HG03460 (cell line): ENCODE measurements around the gene HCN2.
"Not testable (repeated sequence)": the region's sequence is repeated elsewhere in the genome, so short reads cannot be mapped to it uniquely, and the experiment has no call there.

Experiments used
- ATAC-seq: cut with Tn5 transposase; IDR thresholded peaks from one replicate; pipeline ENCODE4 v1.9.1; 2021; ENCODE audit not compliant: unreplicated experiment

HCN2 gene

DNA sequence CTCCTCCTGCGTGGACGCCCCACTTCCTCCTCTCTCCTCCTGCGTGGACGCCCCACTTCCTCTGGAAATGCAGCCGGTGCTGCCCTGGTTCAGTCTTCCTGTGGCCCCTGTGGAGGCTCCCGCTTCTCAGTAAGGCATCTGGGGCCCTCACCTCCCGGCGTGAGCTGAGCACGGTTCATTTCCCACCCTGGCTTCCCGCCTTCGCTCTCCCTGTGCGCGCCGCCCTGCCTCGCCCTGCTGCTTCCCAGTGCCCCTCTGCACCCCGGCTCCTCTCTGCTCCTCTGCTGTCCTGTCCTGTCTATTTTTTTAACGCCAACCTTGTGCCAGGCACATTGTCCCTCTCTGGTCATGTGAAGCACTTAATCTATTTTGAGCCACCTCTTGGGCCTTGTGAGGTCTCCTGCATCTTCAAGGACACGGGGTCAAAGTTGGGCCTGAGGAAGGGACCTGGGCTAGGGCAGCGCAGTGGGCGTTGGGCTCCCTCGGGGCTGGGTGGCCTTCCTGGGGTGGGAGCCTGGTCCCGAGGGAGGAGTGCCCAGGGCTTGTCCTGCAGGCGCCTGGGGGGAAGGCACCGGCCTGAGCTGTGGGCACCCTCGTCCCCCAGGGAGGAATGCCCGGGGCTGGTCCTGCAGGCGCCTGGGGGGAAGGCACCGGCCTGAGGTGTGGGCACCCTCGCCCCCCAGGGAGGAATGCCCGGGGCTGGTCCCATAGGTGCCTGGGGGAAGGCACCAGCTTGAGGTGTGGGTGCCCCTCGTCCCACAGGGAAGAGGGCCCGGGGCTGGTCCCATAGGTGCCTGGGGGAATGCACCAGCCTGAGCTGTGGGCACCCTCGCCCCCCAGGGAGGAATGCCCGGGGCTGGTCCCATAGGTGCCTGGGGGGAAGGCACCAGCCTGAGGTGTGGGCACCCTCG lies 13.0 kb downstream of the HCN2 start:
- no peak for ATAC-seq

DNA sequence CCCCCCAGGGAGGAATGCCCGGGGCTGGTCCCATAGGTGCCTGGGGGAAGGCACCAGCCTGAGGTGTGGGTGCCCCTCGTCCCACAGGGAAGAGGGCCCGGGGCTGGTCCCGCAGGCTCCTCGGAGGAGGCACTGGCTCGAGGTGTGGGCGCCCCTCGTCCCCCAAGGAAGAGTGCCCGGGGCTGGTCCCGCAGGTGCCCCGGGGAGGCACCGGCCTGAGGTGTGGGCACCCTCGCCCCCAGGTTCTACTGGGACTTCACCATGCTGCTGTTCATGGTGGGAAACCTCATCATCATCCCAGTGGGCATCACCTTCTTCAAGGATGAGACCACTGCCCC lies 13.6 kb downstream of the HCN2 start:
- not testable (repeated sequence) for ATAC-seq

DNA sequence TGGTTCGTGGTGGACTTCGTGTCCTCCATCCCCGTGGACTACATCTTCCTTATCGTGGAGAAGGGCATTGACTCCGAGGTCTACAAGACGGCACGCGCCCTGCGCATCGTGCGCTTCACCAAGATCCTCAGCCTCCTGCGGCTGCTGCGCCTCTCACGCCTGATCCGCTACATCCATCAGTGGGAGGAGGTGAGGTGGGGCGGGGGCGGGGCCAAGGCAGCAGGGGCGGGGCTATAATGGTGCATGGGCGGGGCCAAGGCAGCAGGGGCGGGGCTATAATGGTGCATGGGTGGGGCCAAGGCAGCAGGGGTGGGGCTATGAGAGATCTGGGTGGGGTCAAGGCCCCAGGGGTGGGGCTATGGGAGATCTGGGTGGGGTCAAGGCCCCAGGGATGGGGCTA lies 14.1 kb downstream of the HCN2 start:
- not testable (repeated sequence) for ATAC-seq

DNA sequence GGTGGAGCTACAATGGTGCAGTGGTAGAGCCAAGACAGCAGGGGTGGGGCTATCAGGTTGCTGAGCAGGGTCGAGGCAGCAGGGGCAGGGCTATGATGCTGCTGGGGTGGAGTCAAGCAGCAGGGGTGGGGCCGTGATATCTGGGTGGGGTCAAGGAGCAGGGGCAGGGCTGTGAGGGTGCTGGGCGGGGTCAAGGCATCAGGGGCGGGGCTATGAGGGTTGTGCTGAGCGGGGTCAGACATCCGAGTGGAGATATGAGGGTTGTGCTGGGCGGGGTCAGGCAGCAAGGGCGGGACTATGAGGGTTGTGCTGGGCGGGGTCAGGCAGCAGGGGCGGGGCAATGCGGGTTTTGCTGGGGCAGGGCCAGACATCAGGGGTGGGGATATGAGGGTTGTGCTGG lies 14.7 kb downstream of the HCN2 start:
- no peak for ATAC-seq

DNA sequence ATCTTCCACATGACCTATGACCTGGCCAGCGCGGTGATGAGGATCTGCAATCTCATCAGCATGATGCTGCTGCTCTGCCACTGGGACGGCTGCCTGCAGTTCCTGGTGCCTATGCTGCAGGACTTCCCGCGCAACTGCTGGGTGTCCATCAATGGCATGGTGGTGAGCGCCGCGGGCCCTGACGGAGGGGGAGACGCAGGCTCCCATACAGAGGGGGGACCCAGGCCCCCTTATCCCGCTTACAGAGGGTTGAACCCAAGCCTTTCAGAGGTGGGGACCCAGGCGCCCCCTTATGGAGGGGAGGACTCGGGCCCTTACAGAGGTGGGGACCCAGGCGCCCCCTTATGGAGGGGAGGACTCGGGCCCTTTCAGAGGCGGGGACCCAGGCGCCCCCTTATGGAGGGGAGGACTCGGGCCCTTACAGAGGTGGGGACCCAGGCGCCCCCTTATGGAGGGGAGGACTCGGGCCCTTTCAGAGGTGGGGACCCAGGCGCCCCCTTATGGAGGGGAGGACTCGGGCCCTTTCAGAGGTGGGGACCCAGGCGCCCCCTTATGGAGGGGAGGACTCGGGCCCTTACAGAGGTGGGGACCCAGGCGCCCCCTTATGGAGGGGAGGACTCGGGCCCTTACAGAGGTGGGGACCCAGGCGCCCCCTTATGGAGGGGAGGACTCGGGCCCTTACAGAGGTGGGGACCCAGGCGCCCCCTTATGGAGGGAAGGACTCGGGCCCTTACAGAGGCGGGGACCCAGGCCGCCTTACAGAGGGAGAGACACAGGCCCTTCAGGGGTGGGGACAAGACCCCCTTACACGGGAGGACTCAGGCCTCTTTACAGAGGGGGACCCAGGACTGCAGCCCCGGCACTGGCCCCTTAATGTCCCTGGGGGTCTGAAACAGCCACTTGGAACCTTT lies 15.6 kb downstream of the HCN2 start:
- not testable (repeated sequence) for ATAC-seq

DNA sequence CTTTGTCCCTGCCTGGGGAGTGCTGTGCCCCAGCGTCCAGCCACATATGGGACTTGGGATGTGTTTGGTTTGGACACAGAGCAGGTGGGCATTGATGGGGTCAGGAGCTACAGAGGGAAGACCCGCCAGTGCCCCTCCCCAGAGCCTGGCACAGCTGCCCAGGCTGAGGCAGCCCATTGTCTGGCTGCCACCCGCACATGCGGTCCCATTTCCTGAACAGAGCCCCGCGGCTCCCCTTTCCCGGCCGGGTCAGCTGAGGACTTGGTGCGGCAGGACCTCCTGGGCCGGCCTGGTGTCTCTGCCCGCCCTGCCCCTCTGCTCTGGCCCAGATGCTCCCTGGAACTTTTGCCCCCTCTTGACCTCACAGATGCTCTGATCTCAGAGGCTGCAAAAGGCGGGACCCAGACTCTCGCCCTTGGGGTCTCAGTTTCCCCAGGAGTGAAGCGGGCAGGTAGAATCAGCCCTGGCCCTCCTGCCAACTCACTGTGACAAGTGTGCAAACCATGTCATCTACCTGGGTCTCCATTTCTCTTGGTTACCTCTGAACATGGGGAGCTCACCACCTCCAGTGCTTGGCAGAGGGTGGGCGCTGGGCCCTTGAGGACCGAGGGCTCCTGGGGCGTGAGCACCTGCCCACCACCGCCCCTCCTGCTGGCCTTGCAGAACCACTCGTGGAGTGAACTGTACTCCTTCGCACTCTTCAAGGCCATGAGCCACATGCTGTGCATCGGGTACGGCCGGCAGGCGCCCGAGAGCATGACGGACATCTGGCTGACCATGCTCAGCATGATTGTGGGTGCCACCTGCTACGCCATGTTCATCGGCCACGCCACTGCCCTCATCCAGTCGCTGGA lies 17.8 kb downstream of the HCN2 start:
- no peak for ATAC-seq

DNA sequence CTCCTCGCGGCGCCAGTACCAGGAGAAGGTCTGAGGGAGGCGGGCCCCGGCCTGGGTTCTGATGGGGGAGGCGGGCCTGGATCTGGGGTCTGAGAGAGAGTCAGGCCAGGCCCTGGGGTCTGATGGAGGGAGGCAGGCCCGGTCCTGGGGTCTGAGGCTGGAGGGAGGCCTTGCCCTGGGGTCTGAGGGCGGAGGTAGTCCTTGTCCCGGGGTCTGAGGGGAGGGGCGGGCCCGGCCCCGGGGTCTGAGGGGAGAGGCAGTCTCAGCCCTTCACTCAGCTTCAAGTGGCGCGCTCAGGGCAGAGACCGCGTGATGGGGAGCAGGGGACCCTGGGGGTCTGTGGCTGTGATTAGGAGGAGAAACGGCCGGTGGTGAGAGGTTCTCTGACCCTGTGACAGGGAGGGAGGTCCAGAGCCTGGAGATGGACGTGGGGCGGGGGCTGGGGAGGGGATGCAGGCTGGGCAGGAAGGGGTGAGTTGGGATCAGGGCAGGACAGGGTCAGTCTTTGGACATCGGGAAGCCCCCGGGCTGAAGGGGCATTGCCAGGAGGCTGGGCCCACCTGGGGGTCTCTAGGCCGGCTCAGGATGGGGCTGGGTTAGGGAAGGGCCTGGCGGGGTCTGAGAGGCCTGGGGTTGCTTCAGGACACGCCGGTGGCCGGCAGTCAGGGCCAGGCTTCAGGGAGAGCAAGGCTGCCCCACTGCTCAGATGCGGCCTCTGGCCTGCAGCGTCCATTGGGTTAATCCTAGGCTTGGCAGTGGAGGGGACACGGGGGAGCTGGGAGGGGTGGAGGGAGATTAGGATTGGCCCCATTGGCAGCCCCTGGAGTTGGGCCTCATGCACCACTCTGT lies 18.7 kb downstream of the HCN2 start:
- no peak for ATAC-seq

DNA sequence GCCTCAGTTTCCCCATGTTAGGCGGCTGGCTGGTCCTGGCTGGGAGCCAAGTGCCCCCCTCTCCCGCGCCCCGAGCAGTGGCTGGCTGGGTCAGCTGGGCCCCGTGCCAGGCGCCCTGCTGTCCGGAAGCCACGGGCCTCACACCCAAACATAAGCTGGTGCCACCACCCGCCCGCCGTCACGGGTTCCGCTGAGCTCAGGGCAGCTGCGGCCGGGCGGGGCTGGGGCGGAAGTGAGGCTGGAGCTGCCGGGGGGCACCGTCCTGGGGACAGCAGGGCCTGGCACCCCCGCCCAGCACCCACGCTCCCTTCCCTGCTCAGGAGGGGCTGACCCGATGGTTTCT lies 19.3 kb downstream of the HCN2 start:
- no peak for ATAC-seq

DNA sequence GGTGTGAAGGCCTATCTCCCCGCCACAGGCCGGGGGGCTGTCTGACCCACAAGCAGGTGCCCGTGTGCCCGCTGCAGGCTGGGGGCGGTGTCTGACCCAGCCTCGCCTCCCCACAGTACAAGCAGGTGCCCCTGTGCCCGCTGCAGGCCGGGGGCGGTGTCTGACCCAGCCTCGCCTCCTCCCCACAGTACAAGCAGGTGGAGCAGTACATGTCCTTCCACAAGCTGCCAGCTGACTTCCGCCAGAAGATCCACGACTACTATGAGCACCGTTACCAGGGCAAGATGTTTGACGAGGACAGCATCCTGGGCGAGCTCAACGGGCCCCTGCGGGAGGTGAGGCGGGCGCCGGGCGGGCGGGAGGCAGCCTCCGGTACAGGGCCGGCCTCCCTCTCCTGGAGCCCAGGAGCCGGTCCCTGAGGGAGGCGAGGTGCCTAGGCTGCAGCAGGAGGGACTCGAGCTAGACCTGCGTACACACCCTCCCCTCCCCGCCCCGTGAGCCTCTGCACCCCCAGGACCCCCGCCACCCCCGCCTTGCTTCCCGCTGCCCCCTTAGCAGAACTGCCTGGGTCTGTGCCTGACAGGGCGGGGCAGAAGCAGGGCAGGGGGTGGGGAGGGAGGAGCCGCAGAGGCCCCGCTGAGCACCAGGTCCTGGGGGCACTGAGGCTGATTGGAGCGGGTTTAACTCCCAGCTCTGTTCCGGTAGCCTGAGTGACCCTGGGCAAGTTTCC lies 20.6 kb downstream of the HCN2 start:
- ATAC-seq: no peak

DNA sequence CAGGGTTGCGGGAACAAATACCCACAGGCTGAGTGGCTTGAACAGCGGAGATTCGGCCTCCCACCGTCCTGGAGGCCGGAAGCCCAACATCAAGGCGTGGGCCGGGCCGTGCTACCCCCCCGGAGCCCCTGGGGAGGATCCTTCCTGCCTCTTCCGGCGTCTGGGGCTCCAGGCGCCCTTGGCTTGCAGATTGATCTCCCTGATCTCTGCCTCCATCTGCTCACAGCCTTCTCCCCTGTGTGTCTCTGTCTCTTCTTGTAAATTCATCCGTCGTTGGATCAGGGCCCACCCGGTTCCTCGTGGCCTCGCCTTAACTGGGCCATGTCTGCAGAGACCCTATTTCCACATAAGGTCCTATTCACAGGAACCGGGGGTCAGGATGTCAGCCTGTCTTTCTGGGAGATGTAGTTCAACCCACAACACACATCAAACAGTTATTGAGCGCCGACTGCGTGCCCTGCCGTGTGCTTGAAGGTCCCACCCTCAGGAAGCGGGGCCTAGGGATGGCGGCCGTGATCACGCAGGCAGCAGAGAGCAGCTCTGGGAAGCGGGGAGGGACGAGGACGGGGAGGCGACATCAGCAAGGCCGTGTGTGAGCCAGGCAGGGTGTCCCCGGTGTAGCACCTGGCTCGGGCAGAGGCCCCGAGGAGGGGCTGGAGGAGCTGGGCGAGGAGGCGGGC lies 21.3 kb downstream of the HCN2 start:
- ATAC-seq: no peak

DNA sequence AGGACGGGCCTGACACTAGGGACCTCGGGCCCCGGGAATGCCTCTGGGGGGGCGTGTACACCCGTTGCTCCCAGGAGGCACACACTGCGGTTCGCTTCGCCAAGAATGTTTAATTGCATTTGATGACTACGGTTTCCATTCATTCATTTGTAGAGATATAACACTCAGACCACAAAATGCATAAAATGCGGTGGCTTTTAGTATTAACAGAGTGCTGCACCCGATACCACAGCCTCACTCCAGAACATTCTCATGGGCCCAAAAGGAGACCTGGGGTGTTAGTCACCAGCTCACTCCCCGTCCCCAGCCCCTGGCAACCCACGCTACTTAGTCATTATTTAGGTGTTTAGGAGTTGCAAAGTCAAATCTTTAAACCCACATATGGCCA lies 21.8 kb downstream of the HCN2 start:
- no peak for ATAC-seq

DNA sequence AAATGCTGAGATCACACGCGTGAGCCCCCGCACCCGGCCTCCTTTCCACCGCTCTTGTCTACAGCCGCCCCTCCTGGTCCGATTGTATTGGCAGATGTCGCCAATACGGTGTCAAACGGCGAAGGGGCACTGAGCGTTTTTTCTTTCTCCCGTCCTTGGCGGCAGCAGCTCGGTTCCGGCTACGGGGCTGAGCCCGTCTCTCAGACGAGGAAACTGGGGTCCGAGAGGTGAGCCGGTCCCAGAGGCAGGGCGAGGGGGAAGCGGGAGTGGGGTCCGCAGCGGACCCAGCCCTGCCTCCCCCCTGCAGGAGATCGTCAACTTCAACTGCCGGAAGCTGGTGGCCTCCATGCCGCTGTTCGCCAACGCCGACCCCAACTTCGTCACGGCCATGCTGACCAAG lies 23.3 kb downstream of the HCN2 start:
- ATAC-seq: no peak

DNA sequence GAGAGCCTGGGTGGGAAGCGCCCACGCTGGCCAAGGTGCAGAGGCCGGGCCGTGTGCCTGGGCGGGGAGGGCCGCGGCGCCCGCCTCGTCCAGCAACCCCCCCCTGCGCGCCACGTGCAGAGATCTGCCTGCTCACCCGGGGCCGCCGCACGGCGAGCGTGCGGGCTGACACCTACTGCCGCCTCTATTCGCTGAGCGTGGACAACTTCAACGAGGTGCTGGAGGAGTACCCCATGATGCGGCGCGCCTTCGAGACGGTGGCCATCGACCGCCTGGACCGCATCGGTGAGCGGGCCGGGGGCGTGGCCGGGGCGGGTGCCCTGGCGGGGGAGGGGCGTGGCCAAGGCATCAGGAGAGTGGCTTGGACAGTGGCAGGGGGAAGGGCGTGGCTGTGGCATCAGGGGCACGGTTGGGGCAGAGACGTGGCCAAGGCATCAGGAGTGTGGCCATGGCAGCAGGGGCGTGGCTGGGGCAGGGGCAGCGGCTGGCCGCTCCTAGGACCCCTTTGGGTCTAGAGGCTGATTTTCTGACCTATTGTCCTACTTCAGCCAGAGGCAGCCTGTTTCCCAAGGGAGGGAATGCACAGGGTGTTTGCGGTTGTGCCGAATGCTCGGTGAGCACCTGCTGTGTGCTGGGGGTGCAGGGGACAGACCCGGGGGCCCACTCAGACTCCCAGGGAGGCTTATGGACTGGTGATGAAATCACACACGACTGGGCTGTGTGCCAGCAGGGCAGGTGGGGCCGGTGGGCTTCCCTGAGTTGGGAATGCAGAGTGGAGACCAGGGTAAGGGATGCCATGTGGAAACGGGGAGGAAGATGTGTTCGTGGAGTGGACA lies 24.3 kb downstream of the HCN2 start:
- no peak for ATAC-seq

DNA sequence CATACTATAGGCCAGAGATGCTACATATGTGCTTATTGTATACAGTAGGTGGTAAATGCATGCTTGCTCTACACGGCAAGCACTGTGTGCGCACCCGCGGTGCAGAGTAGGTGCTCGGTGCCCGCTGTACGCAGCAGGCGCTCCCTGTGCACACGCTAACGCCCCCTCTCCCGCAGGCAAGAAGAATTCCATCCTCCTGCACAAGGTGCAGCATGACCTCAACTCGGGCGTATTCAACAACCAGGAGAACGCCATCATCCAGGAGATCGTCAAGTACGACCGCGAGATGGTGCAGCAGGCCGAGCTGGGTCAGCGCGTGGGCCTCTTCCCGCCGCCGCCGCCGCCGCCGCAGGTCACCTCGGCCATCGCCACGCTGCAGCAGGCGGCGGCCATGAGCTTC lies 25.9 kb downstream of the HCN2 start:
- no peak for ATAC-seq

DNA sequence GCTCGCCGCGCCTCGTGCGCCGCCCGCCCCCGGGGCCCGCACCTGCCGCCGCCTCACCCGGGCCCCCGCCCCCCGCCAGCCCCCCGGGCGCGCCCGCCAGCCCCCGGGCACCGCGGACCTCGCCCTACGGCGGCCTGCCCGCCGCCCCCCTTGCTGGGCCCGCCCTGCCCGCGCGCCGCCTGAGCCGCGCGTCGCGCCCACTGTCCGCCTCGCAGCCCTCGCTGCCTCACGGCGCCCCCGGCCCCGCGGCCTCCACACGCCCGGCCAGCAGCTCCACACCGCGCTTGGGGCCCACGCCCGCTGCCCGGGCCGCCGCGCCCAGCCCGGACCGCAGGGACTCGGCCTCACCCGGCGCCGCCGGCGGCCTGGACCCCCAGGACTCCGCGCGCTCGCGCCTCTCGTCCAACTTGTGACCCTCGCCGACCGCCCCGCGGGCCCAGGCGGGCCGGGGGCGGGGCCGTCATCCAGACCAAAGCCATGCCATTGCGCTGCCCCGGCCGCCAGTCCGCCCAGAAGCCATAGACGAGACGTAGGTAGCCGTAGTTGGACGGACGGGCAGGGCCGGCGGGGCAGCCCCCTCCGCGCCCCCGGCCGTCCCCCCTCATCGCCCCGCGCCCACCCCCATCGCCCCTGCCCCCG lies 26.5 kb downstream of the HCN2 start:
- no peak for ATAC-seq

DNA sequence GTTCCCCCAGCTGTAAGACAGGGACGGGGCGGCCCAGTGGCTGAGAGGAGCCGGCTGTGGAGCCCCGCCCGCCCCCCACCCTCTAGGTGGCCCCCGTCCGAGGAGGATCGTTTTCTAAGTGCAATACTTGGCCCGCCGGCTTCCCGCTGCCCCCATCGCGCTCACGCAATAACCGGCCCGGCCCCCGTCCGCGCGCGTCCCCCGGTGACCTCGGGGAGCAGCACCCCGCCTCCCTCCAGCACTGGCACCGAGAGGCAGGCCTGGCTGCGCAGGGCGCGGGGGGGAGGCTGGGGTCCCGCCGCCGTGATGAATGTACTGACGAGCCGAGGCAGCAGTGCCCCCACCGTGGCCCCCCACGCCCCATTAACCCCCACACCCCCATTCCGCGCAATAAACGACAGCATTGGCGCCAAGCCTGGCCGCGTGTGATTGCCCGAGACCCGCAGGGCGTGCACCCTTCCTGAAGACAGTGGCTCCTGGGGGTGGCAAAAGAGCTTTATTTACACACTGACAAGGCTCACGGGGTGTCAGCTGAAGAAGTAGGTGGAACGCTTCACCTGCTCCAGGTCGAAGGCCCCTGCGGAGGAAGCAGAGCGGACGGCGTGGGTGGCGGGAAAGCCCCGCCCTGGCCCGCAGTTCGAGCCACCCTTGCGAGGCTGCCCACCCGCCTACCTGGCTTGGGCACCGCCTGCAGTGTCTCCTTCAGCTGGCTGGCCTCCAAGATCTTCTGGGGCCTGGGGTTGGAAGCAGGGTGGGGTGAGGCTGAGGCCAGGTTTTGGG lies 27.3 kb downstream of the HCN2 start:
- ATAC-seq: no peak
